Measurements from ENCODE around the gene METRN.

The METRN gene

DNA sequence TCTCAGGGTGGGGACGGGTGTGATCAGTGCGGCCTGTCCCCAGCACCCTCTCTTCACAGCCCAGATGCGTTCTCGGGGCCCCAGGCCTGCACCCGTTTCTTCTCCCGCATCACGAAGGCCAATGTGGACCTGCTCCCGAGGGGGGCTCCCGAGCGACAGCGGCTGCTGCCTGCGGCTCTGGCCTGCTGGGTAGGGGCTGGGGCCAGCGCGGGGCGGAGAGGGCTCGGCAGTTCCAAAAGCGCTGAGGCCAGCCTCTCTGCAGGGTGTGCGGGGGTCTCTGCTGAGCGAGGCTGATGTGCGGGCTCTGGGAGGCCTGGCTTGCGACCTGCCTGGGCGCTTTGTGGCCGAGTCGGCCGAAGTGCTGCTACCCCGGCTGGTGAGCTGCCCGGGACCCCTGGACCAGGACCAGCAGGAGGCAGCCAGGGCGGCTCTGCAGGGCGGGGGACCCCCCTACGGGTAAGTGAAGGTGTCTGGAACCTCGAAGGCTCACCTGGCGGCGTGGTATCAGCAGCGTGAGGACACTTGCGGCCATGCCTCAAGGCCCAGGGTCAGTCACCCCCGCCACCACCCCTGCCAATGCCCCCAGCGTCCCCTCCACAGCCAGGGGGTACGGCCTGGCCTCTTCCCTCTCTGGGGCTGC is 50.0 kb downstream of the METRN start:
- TF ChIP-seq, protein P1, sequence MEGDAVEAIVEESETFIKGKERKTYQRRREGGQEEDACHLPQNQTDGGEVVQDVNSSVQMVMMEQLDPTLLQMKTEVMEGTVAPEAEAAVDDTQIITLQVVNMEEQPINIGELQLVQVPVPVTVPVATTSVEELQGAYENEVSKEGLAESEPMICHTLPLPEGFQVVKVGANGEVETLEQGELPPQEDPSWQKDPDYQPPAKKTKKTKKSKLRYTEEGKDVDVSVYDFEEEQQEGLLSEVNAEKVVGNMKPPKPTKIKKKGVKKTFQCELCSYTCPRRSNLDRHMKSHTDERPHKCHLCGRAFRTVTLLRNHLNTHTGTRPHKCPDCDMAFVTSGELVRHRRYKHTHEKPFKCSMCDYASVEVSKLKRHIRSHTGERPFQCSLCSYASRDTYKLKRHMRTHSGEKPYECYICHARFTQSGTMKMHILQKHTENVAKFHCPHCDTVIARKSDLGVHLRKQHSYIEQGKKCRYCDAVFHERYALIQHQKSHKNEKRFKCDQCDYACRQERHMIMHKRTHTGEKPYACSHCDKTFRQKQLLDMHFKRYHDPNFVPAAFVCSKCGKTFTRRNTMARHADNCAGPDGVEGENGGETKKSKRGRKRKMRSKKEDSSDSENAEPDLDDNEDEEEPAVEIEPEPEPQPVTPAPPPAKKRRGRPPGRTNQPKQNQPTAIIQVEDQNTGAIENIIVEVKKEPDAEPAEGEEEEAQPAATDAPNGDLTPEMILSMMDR (IDR thresholded peaks at IDR 0.05; ENCODE audit: control insufficient read depth, extremely low read depth, insufficient read depth) = no peak
- H3K4me3 ChIP-seq (ENCODE audit: low read depth, low read length) = no peak overlapping the region
- no peak for DNase-seq (ENCODE audit: low read depth)

DNA sequence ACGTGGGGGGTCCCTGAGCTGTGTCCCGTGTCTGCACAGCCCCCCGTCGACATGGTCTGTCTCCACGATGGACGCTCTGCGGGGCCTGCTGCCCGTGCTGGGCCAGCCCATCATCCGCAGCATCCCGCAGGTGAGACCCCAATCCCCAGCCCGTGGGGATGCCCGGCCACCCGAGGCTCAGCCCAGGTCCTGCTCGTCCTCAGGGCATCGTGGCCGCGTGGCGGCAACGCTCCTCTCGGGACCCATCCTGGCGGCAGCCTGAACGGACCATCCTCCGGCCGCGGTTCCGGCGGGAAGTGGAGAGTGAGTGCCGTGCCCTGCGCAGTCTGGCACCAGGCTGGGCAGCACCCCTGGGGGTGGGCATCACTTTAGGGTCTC is 50.6 kb downstream of the METRN start:
- TF ChIP-seq, protein P1 (IDR thresholded peaks at IDR 0.05; ENCODE audit: control insufficient read depth, extremely low read depth, insufficient read depth) = no peak
- DNase-seq (ENCODE audit: low read depth) = no peak
- no peak overlapping the region for H3K4me3 ChIP-seq (ENCODE audit: low read depth, low read length)

- TF ChIP-seq, protein P1 (IDR thresholded peaks at IDR 0.05; ENCODE audit: control insufficient read depth, extremely low read depth, insufficient read depth) = no peak
- no peak for DNase-seq (ENCODE audit: low read depth)
- no peak overlapping the region for H3K4me3 ChIP-seq (ENCODE audit: low read depth, low read length)
Measured at GRCh38 chr16:766008-766819, 51.3 kb downstream of the METRN start.

- no peak for DNase-seq (ENCODE audit: low read depth)
- TF ChIP-seq, protein P1 (IDR thresholded peaks at IDR 0.05; ENCODE audit: control insufficient read depth, extremely low read depth, insufficient read depth) = no peak
- H3K4me3 ChIP-seq (ENCODE audit: low read depth, low read length) = no peak overlapping the region
Measured at GRCh38 chr16:766820-767640, 52.1 kb downstream of the METRN start.

GRCh38 chr16:767743-768235 is 52.9 kb downstream of the METRN start:
- DNase-seq (ENCODE audit: low read depth) = no peak
- TF ChIP-seq, protein P1 (IDR thresholded peaks at IDR 0.05; ENCODE audit: control insufficient read depth, extremely low read depth, insufficient read depth) = no peak

DNA sequence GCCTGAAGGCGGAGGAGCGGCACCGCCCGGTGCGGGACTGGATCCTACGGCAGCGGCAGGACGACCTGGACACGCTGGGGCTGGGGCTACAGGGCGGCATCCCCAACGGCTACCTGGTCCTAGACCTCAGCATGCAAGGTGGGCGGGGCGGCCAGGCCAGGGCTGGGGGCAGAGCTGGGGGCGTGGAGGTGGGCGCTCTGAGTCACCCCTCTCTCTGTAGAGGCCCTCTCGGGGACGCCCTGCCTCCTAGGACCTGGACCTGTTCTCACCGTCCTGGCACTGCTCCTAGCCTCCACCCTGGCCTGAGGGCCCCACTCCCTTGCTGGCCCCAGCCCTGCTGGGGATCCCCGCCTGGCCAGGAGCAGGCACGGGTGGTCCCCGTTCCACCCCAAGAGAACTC is 53.5 kb downstream of the METRN start:
- no peak overlapping the region for H3K4me3 ChIP-seq (ENCODE audit: low read depth, low read length)
- TF ChIP-seq, protein P1 (IDR thresholded peaks at IDR 0.05; ENCODE audit: control insufficient read depth, extremely low read depth, insufficient read depth) = no peak
- DNase-seq (ENCODE audit: low read depth) = no peak

More at GRCh38 chr16:767743-768235, 52.9 kb downstream of the METRN start:
- H3K4me3 ChIP-seq (ENCODE audit: low read depth, low read length) = no peak overlapping the region

Data from LNCaP clone FGC (cell line).